Keratinocyte (primary cell): ENCODE measurements around the gene RPP30.

Source experiments
- EZH2 ChIP-seq: IDR thresholded peaks from one replicate; pipeline ENCODE4 v1.6.1; 2012; ENCODE audit warnings: inconsistent platforms, mild to moderate bottlenecking, low read length, moderate library complexity
- TF ChIP-seq, protein P1 (sequence below), 3 experiments: IDR thresholded peaks in 1 of 3; conservative IDR thresholded peaks in 1 of 3; optimal IDR thresholded peaks in 1 of 3; 2 replicates in 2 of 3; 3 replicates in 1 of 3; pipeline versions ENCODE3 to v1.5.1; 2011; ENCODE audit warnings: low read length in 3 of 3, mild to moderate bottlenecking in 3 of 3, moderate library complexity in 2 of 3, control low read depth in 1 of 3, inconsistent platforms in 1 of 3; ENCODE audit not compliant: insufficient read depth in 2 of 3; ENCODE audit errors: extremely low read depth in 1 of 3

GRCh38 chr10:90912854-90913479 lies 41.2 kb downstream of the RPP30 start:
- TF ChIP-seq, protein P1, sequence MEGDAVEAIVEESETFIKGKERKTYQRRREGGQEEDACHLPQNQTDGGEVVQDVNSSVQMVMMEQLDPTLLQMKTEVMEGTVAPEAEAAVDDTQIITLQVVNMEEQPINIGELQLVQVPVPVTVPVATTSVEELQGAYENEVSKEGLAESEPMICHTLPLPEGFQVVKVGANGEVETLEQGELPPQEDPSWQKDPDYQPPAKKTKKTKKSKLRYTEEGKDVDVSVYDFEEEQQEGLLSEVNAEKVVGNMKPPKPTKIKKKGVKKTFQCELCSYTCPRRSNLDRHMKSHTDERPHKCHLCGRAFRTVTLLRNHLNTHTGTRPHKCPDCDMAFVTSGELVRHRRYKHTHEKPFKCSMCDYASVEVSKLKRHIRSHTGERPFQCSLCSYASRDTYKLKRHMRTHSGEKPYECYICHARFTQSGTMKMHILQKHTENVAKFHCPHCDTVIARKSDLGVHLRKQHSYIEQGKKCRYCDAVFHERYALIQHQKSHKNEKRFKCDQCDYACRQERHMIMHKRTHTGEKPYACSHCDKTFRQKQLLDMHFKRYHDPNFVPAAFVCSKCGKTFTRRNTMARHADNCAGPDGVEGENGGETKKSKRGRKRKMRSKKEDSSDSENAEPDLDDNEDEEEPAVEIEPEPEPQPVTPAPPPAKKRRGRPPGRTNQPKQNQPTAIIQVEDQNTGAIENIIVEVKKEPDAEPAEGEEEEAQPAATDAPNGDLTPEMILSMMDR (optimal IDR thresholded peaks at IDR 0.05 in 1 of 3, IDR thresholded peaks at IDR 0.05 in 1 of 3, conservative IDR thresholded peaks at IDR 0.05 in 1 of 3; ENCODE audit: extremely low read depth in 1 of 3, insufficient read depth in 2 of 3, low read length in 3 of 3), result no peak
- TF ChIP-seq EZH2, result no peak
